Osteoblast (primary cell): Measurements from ENCODE around the gene SIRT1. TPM values are rescaled to one million over a fixed set of nuclear protein-coding genes. Genes with fewer than 3 reads are reported as not detected.

Source experiments
- DNase-seq: peaks from one replicate; pipeline ENCODE4 v3.0.0; 2011; ENCODE audit warnings: low spot score, mixed read lengths; ENCODE audit not compliant: insufficient read length; ENCODE audit errors: missing footprints
- H2AFZ ChIP-seq: 2 replicates; pipeline ENCODE4 v1.6.0; 2011; ENCODE audit warnings: mild to moderate bottlenecking, low read length
- H3K27ac ChIP-seq: 2 replicates; pipeline ENCODE4 v1.5.1; 2011; ENCODE audit warnings: mild to moderate bottlenecking, low read depth, low read length, moderate library complexity
- H3K27me3 ChIP-seq: 2 replicates; pipeline ENCODE4 v1.6.0; 2012; ENCODE audit warnings: mild to moderate bottlenecking, control low read depth, inconsistent platforms, low read length, moderate library complexity; ENCODE audit not compliant: insufficient read depth
- H3K36me3 ChIP-seq: 2 replicates; pipeline ENCODE4 v1.5.1; 2011; ENCODE audit warnings: mild to moderate bottlenecking, low read length, control low read depth, moderate library complexity; ENCODE audit not compliant: insufficient read depth
- H3K4me1 ChIP-seq: 2 replicates; pipeline ENCODE4 v1.5.1; 2011; ENCODE audit warnings: mild to moderate bottlenecking, low read length, control low read depth, moderate library complexity; ENCODE audit not compliant: insufficient read depth
- H3K4me2 ChIP-seq: 2 replicates; pipeline ENCODE4 v1.6.0; 2011; ENCODE audit warnings: mild to moderate bottlenecking, low read length; ENCODE audit not compliant: insufficient read depth
- H3K4me3 ChIP-seq: fragments of 200-600 bp; sonication (generic); 3 replicates; pipeline ENCODE4 v1.5.1; 2012; ENCODE audit warnings: mild to moderate bottlenecking, low read length, inconsistent platforms; ENCODE audit not compliant: insufficient read depth
- H3K79me2 ChIP-seq: 2 replicates; pipeline ENCODE4 v1.6.0; 2012; ENCODE audit warnings: mild to moderate bottlenecking, low read length, control low read depth, inconsistent platforms; ENCODE audit not compliant: insufficient read depth
- H3K9me3 ChIP-seq: 2 replicates; pipeline ENCODE4 v1.5.1; 2011; ENCODE audit warnings: low read depth, low read length, control low read depth
- H4K20me1 ChIP-seq: 2 replicates; pipeline ENCODE4 v1.6.0; 2012; ENCODE audit warnings: mild to moderate bottlenecking, low read length, control low read depth; ENCODE audit not compliant: insufficient read depth
- total RNA-seq: library from RNA; depleted of rRNA; stranded (reverse); fragments of >200 nt; gene quantifications from 2 replicates; pipeline ENCODE4 v1.2.3, GENCODE V29; 2012
- TF ChIP-seq, protein P1 (sequence below): IDR thresholded peaks from 2 replicates; pipeline ENCODE4 v1.5.1; 2011; ENCODE audit warnings: mild to moderate bottlenecking, low read depth, low read length, moderate library complexity; ENCODE audit errors: extremely low read depth

Gene SIRT1
- total RNA-seq, 1 donor: 19.9 TPM

DNA sequence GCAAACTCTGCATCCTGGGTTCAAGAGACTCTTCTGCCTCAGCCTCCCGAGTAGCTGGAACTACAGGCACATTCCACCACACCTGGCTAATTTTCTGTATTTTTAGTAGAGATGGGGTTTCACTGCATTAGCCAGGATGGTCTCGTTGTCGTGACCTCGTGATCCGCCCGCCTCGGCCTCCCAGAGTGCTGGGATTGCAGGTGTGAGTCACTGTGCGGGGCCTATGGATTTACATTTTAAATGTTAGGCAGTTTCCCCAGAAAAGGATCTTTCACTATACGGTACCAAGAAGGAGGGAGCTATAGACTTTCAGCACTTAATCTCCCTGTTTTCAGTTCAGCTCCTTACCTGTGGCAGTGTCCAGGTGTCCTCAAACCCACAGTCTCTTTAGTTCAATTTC is 50.8 kb downstream of the SIRT1 start:
- no peaks in the 10 kb centered on the region for H4K20me1 ChIP-seq
- peak overlapping the region; percentile 47 for H3K27ac ChIP-seq
- no peak overlapping the region for H3K4me2 ChIP-seq
- H3K79me2 ChIP-seq: peaks cover 6% of the 10 kb centered on the region
- H3K27me3 ChIP-seq: no peaks in the 10 kb centered on the region
- peaks cover 8% of the 10 kb centered on the region for H3K4me1 ChIP-seq
- peaks cover 92% of the 10 kb centered on the region for H3K36me3 ChIP-seq
- H2AFZ ChIP-seq: no peak overlapping the region
- TF ChIP-seq, protein P1, sequence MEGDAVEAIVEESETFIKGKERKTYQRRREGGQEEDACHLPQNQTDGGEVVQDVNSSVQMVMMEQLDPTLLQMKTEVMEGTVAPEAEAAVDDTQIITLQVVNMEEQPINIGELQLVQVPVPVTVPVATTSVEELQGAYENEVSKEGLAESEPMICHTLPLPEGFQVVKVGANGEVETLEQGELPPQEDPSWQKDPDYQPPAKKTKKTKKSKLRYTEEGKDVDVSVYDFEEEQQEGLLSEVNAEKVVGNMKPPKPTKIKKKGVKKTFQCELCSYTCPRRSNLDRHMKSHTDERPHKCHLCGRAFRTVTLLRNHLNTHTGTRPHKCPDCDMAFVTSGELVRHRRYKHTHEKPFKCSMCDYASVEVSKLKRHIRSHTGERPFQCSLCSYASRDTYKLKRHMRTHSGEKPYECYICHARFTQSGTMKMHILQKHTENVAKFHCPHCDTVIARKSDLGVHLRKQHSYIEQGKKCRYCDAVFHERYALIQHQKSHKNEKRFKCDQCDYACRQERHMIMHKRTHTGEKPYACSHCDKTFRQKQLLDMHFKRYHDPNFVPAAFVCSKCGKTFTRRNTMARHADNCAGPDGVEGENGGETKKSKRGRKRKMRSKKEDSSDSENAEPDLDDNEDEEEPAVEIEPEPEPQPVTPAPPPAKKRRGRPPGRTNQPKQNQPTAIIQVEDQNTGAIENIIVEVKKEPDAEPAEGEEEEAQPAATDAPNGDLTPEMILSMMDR: no peak
- no peak for DNase-seq
- H3K4me3 ChIP-seq: no peak overlapping the region
- no peaks in the 10 kb centered on the region for H3K9me3 ChIP-seq

DNA sequence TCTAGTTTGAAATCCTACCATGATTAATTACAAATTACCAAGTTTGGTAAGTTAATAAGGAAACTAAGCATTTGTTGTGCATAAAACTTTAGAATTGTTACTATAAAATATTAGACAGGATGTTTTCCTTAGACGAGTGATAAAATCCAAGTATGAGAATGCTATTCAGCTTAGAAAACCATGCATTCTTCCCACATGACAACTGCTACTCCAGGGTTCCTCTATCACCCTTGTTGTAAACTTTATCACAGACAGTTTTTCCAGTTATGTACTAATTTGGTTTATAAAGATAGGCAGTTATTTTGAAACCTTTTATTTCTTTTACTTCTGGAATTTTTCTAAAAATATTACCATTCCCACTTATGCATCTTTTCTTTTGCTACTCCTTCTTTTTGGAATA is 52.0 kb downstream of the SIRT1 start:
- Histone ChIP-seq H3K4me1 (peaks cover 8% of the 10 kb centered on the region), H3K36me3 (peaks cover 88% of the 10 kb centered on the region), H3K27ac (peak overlapping the region; percentile 47), H4K20me1 (peaks cover 2% of the 10 kb centered on the region), H3K4me3 (no peak overlapping the region), H3K27me3 (no peaks in the 10 kb centered on the region), H2AFZ (no peak overlapping the region), H3K79me2 (peaks cover 3% of the 10 kb centered on the region), H3K9me3 (no peaks in the 10 kb centered on the region), H3K4me2 (no peak overlapping the region)
- TF ChIP-seq, protein P1: no peak
- DNase-seq: no peak

GRCh38 chr10:67943917-67944316 is 59.5 kb downstream of the SIRT1 start:
- TF ChIP-seq, protein P1: no peak
- Histone ChIP-seq H3K27ac (no peak overlapping the region), H3K79me2 (peaks cover 68% of the 10 kb centered on the region)

GRCh38 chr10:67955614-67956013 is 71.2 kb downstream of the SIRT1 start:
- H2AFZ ChIP-seq: no peak overlapping the region
- H3K27ac ChIP-seq: no peak overlapping the region
- peaks cover 3% of the 10 kb centered on the region for H4K20me1 ChIP-seq
- H3K79me2 ChIP-seq: peaks cover 52% of the 10 kb centered on the region
- H3K4me3 ChIP-seq: no peak overlapping the region
- H3K9me3 ChIP-seq: no peaks in the 10 kb centered on the region
- TF ChIP-seq, protein P1: no peak
- no peaks in the 10 kb centered on the region for H3K27me3 ChIP-seq
- H3K4me1 ChIP-seq: no peaks in the 10 kb centered on the region
- peaks cover 41% of the 10 kb centered on the region for H3K36me3 ChIP-seq
- DNase-seq: no peak
- H3K4me2 ChIP-seq: no peak overlapping the region

More at GRCh38 chr10:67943917-67944316, 59.5 kb downstream of the SIRT1 start:
- DNase-seq: no peak
- Histone ChIP-seq H3K4me3 (no peak overlapping the region), H3K36me3 (peaks cover 77% of the 10 kb centered on the region), H4K20me1 (peaks cover 4% of the 10 kb centered on the region), H3K27me3 (no peaks in the 10 kb centered on the region), H2AFZ (no peak overlapping the region), H3K4me1 (no peaks in the 10 kb centered on the region), H3K4me2 (no peak overlapping the region), H3K9me3 (no peaks in the 10 kb centered on the region)
